ENCODE data around the gene RNF212.

The RNF212 gene

DNA sequence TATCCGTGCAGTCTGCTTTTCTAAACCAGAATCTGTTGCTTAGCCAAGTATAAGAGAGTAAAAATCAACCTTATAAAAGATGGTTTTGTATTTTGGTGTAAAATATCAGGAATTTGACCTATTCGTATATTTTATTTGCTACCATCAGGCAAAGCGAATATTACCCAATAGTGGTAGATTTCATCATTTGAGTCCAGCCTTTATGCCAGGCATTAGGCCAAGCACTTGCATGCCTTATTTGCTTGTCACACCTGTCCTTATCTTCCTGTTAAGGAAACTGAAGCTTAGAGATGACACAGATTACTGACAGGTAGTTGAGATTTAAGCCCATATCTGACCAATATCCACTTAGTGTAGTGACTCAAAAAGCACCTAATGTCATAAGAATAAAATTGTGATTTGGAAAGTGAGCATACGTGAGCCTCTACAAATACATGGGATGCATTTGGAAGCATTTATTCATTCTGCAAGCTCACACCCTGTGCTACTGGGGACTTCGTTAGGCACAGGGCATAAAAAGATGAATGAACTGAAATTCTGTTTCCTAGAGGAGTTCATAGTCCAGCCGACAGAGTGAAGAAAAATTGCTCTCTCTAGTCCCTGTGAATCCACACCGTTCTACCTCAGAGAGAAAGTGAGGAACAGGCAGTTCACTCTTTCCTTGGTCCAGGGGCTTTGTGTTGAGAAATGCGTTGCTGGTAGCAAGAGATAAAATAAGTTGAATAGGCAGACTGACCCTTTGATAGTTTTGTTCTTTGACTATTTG is 2.3 kb upstream of the RNF212 start:
- DNase-seq (ENCODE audit: low read depth), result no peak

DNA sequence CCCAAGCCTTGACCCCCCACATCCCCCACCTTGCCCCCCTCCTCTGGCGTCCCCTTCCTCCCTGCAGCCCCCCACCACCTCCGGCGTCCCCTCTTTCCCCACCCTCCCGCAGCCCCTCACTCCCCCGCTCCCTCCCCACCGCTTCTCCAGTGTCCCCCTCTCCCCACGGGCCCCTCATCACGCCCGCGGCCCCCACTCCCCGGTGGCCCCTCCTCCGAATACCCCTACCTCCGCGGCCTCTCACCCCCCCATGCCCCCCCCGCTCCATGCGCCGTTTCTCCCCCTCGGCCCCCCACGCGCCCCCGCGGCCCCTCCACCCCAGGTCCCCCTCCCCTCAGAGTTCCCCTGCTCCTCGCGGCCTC is 562 bp downstream of the RNF212 start:
- DNase-seq (ENCODE audit: low read depth), result no peak

DNA sequence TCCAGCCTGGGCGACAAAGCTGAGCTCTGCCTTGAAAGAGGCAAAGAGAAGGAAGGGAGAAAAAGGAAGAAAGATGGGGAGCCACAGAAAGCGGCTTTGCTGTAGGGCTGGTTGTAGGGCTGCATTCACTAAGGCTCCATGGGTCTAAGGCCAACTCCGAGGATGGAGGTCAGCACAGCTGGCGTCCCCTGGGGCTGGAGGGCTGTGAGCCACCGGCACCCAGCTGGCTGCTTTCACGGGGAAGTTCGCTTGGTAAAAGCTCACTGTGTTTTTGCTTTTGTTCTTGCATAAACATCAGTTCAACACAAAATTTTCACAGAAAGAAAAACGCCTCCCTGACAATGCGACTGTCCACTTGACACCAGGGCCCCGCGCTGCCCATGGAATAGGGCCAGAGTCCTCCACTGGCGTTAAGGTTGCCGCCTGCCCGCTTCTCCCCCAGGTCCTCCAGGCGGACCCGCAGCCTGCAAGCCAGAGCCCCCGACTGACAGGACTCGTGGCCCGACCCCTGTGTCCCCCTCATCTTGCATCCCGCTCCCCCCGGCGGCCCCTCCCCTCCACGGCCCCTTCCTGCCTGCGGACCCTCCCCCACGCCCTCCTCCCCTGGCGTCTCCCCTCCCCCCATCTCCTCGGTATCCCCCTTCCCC is 1.1 kb downstream of the RNF212 start:
- DNase-seq (ENCODE audit: low read depth), result no peak

DNA sequence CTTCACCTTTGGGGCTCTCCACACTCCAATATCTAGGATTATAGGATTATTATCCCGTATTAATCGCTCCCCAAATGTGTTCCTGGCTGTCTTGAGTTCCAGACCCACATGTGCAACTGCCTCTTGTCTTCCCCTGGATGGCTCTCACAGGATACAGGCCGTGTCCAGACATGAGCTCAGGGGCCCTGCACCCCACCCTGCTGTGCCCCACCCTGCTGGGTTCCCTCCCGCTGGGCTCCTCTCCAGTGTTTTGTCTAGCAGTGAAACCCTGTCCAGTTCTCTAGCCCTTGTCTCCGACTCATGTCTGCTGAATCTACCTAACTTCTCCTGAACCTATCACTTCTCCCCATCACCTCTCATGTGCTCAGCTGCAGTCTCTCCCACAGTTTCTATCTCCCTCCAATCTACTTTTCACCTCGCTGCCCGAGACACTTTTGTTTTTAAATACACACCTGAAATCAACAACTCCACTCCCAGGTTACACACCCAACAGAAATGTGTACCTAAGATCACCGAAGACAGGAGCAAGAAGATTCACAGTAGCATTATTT is 2.0 kb downstream of the RNF212 start:
- DNase-seq (ENCODE audit: low read depth), result no peak

DNA sequence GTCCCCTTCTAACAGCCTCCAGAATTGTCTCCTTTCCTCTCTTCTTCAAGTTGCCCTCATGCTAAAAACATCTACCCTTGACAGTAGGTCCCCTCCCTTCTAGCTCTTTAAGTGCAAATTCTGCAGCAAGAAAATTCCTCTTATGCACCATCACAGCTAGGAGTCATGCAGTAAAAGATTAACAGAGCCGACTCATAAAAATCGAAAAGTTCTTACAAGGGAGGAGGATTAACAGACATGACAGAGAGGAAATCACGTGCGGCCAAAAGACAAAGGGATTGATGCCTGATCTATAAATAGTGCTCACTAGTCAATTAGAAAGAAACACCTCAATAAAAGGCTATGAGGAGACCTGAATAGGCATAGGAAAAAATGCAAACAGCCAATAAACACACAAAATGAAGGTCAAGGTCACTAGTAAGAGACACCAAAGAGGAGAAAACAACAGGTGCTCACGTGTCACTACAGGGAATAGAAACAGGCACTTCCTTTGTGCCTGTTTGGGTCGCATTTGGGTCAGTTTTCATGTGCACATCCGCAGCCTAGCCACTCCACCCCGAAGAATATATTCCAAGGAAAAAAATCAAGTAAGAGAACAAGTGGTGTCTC is 3.4 kb downstream of the RNF212 start:
- no peak for DNase-seq (ENCODE audit: low read depth)

DNA sequence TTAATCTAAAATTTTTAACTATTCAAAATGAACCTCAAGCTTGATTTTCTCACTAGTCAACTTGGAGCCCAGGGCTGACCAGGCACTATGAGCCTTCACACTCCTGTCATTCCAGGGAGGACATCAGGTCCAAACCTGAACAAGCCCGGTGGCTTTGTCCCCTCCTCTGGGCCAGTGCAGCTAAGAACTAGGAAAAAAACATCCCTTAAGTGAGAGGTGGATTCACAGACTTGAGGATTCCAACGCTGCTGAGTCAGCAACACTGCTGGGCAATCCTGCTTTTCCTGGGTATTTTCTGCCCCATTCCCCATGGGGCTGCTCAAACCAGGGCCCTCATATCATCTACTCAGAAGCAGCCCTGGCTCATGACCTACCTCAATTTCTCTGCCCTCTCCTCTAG is 4.0 kb downstream of the RNF212 start:
- DNase-seq (ENCODE audit: low read depth), result no peak

DNA sequence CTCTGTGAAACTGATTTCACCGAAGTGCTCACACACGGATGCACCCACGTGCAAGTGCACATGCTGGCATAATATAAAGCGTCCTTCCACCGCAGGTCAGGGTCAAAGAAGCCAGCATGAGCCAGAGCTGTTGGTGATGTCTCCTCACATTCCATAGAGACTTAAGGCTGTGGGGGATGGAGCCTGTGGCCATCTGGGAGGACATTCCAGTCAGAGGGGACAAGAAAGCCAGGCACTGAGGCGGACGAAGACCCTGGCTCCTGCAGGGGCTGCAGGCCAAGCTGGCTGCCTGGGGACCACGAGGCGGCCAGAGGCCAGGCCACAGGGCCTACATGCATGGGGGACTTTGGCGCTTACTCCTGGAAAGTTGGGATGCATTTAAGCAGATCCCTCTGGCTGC is 7.7 kb downstream of the RNF212 start:
- no peak for DNase-seq (ENCODE audit: low read depth)

DNA sequence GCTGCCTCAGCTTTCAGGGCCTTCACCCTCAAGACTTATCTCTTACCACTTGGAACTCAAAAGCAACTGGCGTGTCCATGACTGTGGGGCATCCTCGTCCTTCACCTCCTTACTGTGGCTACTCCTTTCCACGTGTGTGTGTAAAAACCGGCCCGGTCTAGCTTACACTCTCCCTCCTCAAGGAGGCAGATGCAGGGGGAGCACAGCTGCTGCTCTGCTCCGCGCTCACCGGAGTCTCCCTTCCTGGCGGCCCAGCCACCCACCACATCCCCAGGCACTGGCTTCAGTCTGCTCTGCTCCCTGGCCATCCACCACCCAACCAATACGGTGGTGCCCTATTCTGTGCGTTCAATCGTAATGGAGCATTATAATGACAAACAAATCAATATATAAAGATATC is 8.3 kb downstream of the RNF212 start:
- no peak for DNase-seq (ENCODE audit: low read depth)

DNA sequence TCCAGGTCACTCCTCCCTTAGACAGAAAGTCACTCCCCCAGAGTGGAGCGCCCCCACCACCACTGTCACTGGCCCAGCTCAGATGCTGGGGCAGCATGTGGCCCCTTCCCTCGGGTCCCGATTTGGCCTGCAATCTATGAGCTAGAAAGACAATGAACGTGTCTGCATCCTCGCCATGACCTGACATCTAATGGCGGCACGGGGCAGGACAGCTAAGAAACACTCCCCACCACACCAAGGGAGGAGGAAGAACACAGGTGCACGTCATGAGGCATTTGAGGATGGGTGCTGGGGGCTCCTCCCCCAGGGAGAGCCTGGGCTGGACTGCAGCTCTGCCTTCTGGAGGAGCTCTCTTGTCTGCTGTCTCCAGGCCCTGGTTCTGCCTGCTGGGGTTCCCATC is 8.7 kb downstream of the RNF212 start:
- no peak for DNase-seq (ENCODE audit: low read depth)

DNA sequence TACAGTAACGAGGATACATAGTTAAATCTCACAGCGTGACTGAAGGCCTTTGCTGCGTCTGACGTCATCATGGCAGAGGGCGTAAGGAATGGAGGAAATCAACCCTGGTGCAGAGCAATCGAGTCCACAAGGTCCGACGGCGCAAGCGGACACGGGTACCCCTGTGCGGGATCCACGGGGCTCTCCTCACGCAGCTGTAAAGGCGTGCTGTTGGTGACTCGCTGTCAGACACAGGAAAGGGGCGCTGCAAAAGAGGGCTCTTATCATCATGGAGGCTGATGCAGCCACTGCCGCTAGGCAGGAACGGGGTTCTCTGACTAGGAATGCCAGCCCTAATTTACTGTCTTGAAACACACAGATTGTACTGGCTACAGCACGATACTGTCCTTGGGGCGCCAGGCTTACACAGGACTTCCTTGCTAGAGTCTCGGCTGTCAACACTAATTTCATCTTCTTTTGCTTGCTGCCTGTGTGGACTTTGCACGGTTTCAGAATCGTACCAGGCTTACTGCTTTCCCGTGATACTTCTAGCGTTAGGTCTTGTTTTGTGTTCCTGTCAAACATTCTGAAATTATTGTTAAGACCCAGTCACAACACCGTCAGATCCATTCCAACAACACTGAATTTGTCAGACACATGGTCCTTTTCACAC is 13.6 kb downstream of the RNF212 start:
- DNase-seq (ENCODE audit: low read depth), result no peak

DNA sequence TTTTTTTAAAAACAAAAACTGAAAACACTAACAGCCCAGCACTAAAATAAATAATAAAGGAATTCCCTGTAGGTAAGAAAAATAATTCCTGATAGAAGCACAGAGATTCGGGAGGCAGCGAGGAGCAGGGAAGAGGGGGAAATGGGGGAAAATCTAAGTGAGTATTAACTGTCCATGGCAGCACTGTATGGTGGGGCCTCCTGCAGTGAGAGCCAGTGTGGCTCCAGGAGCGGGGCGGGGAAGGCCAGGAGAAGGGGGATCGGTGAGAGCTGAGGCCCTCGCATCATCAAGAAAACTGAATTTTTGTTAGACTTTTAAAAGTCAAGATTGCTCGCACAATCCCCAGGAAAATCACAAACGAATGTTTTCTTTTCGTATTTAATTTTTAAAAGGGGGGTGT is 14.1 kb downstream of the RNF212 start:
- no peak for DNase-seq (ENCODE audit: low read depth)

DNA sequence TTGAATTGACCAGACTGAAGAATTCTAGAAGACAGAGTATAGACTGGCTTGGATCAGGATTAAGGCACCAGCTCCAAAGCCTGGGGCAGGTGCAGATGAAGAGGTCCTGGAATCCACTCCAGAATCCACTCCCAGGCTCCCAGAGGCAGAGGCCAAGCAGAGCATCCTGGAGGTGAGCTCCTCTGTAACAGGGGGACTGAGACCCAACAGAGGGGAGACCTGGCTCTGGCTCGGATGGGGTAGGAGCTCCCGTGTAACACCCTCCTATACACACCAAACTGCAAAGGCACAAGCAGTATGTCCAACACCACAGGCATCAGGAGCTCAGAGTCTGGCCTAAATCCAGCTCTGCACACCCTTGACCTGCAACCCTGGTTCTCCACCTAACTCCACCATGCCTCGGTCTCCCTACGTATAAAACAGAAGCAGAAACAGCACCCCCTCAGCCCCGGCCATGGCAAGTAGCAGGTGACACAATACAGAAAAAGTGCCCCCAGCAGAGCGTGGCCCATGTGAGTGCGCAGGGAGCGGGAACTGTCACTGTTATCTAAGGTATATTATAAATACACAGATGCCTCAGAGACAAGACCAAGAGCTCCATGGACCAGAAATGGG is 14.9 kb downstream of the RNF212 start:
- no peak for DNase-seq (ENCODE audit: low read depth)

DNA sequence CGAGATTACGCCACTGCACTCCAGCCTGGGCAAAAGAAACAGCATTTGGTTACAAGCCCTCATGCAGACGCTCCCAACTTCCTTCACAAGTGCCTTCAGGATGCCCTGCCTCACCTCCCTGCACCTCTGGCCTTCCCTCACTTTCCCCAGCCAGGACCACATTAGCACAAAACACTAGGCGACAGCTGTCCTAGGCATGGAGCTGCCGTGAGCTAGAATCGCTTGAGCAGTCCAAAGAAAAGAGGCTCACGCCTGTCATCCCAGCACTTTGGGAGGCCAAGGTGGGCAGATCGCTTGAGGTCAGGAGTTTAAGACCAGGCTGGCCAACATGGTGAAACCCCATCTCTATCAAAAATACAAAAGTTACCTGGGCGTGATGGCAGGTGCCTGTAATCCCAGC is 15.8 kb downstream of the RNF212 start:
- no peak for DNase-seq (ENCODE audit: low read depth)

DNA sequence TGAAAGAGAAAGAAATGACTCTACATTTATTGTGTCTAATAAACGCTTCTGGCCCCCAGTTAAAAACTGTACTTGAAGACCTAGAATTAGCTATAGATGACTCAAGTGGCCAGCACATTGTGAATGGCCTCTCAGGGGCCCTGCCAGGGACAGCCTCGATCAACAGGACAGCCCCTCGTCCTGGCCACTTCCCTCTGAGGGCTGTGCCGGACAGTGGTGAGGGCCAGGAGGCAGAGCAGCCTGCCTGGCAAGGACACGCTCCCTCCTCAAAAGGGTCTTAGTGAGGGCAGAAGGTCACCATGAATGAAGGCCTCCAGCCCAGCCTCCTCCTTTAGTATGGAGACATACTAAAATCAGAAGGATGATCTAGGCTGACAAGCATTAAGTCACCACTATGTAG is 16.5 kb downstream of the RNF212 start:
- no peak for DNase-seq (ENCODE audit: low read depth)

DNA sequence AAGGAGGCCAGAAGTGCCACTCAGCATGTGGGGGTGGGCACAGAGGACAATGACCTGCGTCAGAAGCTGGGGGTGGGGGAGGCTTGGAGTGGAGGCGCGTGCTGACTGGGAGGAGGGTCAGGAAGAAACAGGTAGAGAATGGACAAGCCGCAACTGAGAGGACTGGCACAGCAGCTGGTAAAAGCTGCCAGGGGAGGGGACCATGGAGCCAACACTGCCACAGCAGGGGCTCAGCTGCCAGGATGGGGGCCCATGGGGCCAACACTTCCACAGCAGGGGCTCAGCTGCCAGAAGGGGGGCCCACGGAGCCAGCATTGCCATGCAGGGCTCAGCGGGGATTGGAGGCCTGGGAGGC is 19.1 kb downstream of the RNF212 start:
- DNase-seq (ENCODE audit: low read depth), result no peak

DNA sequence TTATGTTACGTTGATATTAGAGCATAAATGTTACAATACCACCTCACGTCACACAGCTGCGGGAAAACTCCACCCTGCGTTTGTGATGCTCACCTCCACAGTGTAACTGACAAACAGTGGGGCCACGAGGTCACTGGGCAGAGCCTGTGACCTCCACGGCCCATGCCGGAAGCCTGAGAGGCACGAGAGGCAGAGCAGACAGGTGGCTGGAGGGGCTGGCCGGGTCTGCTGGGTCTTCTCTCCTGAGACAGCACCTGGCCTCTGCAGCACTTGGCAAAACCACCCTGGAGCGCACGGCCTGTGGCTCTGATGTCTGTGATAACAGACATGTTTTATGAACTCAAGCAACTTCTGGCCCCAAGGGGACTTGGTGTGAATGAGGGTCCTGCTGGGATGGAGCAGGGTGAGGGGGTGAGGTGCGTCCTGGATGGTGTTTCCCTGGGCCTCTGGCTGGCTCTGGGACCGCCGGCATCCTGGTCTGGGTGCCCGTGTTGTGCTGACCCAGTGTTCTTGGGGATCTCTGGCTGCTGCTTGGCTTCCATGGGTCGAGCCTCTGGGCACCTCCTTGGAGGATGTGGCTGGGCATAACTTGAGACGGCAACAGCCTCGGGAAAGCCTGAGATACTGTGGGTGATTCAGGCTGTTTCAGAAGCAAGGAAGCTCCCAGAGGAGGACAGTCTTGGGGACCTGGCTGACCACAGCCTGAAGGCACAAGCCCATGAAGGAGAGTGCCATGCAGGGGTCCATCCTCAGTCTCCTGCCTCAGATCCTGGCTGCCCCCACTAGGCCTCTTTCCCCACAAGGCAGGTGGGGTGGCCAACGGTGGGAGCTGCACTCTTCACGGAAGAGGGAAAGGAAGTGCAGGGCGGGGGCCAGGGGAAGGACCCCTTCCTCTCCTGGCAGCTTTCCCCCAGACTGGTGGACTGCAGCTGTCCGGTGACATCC is 19.7 kb downstream of the RNF212 start:
- no peak for DNase-seq (ENCODE audit: low read depth)

DNA sequence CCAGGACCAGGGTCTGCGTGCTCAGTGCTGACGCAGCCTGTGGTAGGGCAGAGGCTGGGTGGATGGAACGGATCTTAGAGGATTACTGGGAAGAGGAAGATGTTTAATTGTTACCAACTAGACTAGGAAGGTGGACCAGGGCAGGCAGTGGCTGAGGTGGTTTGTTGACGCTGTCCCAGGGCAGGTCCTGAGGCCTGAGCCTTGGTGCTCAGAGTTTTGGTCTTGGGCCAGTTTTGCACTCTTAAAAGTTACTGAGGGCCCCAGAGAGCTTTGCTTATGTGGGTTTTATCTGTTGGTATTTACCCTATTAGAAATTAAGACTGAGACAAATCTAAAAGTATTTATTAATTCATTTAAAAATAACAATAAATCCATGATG is 20.4 kb downstream of the RNF212 start:
- DNase-seq (ENCODE audit: low read depth), result no peak

DNA sequence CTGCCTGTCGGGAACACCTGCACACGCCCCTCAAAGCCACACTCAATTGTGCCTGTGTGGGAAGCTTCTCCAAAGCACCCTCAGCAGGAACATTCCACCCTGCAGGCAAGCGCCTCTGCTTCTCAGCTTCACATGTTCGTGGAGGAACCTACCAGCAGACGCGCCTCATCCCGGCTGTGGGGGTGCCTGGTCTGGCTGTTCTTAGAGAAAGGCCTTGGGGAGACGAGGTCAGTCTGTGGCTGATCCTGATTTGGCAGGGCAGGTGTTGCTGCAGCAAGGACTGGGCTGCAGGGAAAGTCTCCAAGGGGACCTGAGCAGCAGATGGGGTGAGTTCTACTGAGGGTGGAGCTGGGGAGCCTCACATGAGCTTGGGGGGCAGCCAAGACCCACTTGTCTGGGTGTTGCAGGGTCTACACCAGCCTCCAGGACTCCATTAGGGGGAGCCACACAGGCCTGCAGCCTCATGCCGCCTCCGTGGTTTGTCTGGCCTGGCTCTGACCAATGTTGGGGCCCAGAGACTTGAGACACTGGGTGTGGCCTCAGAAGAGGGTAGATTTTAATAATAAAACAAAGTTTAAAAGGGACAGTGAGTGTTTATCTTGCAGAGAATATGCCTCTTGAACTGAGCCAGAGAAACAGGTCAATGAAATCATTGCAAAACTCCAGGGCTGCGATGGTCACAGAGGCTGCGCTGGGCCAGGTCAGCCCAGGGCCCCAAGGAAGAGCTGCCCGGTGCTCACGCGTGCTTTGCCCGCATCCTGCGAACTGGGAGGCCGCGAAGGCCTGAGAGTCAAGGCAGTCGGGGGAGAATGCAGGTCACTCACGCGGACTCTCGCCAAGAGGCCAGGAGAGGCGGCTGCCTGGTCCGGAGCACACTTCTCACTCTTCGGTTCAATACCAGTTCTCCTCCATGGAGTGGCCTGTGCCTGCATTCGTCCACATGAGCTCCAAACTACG is 21.1 kb downstream of the RNF212 start:
- no peak for DNase-seq (ENCODE audit: low read depth)

DNA sequence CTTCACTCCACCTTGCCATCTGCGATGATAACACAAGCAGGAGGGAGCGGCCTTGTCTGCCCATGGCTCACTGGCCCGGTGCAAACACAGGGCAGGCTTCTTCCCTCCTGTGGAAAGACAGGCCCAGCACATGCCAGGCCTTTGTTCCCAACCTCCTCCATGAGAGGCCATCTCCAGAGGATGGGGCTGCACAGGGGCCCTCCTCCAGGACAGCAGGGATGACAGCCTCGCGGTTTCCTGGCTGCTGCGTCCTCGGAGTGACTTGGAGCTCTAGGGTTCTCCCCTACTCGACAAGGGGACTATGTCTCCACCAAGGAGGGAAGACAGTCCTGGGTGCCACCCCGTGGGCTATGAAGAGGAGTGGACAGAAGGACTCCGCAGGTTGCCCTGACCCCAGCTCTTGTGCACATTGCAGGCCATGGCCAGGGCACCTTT is 21.8 kb downstream of the RNF212 start:
- no peak for DNase-seq (ENCODE audit: low read depth)
